Lung microvascular endothelial cell (primary cell): ENCODE data around the gene PAM. TPM values are rescaled to one million over a fixed set of nuclear protein-coding genes. Genes with fewer than 3 reads are reported as not detected.

Source experiments
- DNase-seq, 2 donors: peaks; one replicate each; pipeline versions ENCODE4 v3.0.0 to v3.0.0-alpha.2; 2010; ENCODE audit warnings: low read depth in 2 of 2
- total RNA-seq: library from RNA; depleted of rRNA; stranded (reverse); fragments of >200 nt; gene quantifications from 2 replicates; pipeline ENCODE4 v1.2.1, GENCODE V29; 2014

The PAM gene
- total RNA-seq, result 185 and 247 TPM in 2 replicates

- peak; percentile 78 to 84 for DNase-seq
These were observed at the start of gene PAM for GRCh38 chr5:102754767-102755431. Gene PAM (plus strand): TSS chr5:102755305. CDS start chr5:102866196, 110,891 bp downstream.

GRCh38 chr5:102711525-102712385 is 43.4 kb upstream of the PAM start:
- no peak for DNase-seq

DNA sequence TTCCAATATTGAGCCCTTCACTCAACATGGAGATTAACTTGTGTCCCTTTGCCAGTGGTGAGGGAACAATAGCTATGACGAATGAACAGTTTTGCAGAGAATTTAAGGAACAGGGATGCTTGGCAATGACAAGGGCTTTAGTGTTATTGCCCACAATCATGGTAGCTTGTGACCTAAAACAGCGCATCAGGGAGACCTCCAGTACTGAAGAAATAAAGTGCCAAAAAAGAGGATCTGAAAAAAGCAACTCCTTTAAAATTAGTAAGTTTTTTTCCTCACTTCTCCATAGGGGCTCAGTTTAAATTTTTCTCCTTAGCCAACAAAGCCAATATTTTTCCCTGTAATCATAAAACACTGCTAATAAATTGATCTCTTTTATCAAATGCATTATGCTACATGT is 41.8 kb upstream of the PAM start:
- DNase-seq, result no peak

- no peak for DNase-seq
These were observed 41.3 kb upstream of the PAM start for GRCh38 chr5:102713682-102714231.

- DNase-seq, result peak; percentile 68 to 80
These were observed 39.9 kb upstream of the PAM start for GRCh38 chr5:102715082-102715807.

DNA sequence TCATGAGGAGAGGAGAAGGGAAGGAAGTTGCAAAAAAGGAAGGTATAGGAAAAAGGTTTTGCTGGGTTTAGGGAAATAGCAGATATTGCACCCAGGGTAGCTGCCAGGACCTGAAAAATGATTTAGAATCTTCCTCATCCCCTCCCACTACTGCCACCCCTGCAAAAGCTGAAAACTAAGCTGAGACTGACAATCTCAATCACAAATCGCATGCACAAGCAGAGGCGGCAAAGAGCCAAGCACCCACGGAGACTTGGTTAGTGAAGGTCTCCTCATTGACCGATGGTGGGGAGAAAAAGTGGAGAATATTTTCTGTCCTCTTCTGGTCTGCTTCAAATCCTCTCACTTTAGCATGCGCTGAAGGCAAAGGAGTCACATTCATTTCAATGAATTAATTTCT is 39.1 kb upstream of the PAM start:
- DNase-seq, result no peak

DNA sequence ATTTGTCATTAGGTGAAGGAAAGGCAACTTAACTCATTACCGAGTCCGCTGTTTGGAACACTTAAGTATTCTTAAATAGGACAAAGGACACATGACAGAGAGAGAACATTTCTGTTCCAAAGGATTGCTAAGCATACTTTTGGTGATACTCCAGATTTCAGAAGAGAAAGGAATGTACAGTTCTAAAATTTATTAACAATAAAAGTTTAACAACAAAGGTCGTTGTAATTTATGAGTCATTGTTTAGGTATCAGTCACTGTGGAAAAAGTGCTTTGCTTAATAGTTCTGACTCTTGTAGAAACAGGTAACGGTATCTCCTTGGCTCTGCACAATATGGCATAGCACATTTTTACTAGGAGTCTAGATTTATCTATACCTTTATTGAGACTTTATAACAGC is 36.3 kb upstream of the PAM start:
- DNase-seq, result peak; percentile 2 to 36

GRCh38 chr5:102719886-102720285 is 35.2 kb upstream of the PAM start:
- DNase-seq, result no peak

- DNase-seq, result no peak
These were observed 34.1 kb upstream of the PAM start for GRCh38 chr5:102720969-102721368.

DNA sequence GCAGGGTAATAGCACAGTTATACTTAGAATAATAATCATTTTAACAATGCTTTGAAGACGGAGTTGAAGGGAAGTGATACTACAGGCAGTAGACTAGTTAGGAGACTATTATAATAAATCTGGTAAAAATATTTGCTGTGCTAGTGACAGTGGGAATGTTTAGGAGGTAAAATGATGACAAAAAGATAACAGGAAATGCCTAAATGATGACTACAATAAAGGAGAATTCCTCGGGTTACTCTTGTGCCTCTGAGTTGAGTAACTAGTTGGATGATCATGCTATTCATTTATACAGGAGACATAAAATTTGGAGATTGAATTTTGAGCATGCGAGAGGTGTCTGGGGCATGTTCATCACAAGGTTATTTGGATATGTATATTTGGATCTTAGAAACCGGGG is 32.2 kb upstream of the PAM start:
- peak in 1 of 2 donors; percentile 57 for DNase-seq

DNA sequence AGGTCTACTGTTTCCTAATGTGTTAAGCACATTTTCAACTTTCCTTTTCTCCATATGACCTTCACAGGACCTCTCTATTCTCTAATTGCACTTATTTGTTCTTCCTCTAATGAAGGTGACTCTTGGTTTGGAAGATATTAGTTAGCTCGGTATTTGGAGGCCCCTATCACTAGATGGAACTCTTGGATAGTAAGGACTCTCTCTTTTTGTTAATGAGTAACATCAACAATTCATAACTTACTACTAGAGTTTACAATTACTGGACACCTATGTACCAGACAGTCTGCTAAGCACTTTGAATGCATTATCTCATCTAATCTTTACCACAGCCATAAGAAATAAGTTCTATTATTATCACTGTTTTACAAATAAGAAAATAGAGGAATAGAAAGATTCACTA is 23.4 kb upstream of the PAM start:
- DNase-seq, result no peak

- no peak for DNase-seq
These were observed 21.6 kb upstream of the PAM start for GRCh38 chr5:102733534-102733933.

DNA sequence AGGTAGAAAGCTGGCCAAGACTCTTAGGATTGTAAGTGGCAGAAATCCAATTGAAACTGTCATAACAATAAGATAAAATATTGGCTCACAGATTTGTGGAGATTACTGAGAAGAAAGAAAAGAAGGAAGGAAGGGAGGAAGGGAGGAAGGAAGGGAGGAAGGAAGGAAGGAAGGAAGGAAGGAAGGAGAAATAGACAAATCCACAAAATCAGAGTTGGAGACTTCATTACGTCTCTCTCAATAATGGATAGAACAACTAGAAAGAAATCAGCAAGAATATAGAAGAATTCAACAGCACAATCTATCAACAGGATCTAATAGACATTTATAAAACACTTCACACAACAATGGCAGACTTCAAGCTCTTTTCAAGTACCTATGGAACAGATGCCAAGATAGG is 17.9 kb upstream of the PAM start:
- DNase-seq, result no peak

GRCh38 chr5:102737805-102738469 is 17.2 kb upstream of the PAM start:
- peak in 1 of 2 donors; percentile 67 for DNase-seq

DNA sequence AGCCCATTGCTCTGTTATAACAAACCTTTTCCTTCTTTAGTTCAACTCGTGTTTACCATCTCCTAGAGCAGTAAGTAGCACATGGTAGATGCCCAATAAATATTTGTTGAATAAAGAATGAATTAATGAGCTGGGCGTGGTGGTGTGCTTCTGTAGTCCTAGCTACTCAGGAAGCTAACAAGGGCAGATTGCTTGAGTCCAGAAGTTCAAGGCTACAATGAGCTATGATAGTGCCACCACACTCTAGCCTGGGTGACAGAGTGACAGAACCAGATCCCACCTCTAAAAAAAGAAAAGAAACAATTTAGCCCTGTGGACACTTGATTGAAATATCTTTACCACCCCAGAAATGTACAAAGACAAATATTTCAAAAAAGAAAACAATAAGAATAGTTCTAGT is 14.6 kb upstream of the PAM start:
- DNase-seq, result no peak

GRCh38 chr5:102742215-102742614 is 12.9 kb upstream of the PAM start:
- DNase-seq, result no peak

- no peak for DNase-seq
These were observed 11.2 kb upstream of the PAM start for GRCh38 chr5:102743900-102744299.

DNA sequence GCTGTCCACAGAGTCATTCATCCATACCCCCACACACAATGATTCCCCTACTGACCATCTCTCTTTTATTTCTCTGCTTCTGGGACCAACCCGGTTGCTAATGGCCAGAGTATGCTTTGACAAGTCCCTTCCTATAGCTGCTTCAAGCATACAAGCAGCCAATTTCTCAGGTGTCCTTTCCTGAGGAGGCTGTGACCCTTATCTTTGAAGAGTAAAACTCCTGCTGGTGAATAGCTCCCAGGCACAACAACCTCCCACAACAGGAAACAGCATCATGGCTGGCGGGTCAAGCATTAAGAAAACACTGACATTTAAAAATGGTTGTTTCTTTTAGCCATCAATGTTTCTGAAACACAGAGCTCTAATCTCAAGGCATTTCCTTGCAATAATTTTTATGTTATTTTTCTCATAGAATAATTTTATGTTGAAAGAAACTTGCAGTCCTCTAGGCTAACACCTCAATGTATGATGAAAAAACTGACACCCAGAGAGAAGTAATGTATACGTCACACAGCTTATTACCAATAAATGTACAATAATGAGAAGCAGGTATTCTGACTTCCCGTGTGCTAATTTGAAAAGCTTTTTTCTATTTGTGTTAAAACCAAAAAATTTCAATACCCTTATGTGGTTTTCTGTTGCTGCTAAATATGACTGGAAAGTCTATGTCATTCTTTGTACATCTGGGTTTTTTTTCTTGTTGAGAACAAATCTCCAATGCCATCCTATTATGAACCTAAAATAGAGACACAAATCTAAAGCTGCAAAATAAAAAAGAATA is 7.5 kb upstream of the PAM start:
- DNase-seq, result peak in 1 of 2 donors; percentile 2

DNA sequence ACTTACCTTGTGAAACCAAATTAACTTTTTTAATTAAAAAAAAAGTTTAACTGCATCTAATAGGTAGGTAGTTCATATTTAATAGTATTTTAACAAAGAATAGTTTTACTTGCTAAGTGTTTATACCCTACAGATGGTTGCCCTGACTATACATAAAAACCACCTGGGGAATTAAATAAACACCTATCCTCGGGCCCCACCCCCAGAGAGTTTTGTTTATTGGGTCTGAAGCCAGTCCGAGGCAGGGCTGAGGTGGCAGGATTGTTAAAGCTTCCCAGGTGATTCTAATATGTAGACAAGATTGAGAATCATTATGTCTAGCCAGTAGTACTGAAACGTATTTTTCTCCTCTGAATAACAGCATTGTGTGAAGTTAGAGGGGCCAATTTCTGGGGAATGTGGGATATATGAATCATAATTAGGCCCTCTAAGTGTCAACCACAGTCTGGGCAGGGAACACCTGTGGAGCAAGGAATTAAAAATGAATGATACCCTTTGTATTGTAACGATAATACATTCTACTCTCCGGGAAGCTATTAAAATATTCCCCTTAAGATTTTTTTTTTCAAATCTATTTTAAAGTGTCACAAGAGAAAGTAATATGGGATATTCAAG is 5.6 kb upstream of the PAM start:
- DNase-seq, result no peak

DNA sequence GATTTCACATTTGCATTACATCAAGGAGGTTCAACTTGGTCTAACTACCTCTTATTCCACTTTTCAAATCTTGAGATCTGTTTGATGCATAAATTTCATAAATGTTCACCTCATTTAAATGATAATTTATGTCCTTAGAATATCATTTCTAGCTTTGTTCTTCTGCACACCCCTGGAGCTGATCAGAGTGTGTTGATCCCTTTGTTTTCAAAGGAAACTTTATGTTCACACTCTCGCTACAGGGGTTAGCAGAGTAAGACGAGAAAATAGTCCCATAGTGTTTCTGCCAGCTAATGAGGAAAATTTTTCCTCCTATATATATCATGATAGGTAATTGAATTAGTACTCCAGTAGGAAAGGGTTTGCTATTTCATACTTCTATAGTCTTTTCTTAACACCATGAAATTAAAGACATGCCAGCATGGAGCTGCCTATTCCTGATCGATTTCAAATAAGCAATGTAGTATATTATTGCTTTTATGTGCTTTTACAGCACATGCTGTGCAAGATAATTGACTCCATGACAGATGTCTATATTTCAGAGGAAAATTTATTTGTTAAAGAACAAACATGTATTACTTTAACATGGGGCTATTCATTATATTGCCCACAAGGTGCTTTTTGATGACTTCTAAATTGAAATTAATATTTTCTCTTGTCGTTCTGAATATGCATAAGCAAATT is 4.8 kb upstream of the PAM start:
- DNase-seq, result no peak
